ENCODE data around the gene HMGXB3. TPM values are rescaled to one million over a fixed set of nuclear protein-coding genes. Genes with fewer than 3 reads are reported as not detected.

The HMGXB3 gene
- total RNA-seq, 1 donor from 2014 or later, result 64.0 TPM

DNA sequence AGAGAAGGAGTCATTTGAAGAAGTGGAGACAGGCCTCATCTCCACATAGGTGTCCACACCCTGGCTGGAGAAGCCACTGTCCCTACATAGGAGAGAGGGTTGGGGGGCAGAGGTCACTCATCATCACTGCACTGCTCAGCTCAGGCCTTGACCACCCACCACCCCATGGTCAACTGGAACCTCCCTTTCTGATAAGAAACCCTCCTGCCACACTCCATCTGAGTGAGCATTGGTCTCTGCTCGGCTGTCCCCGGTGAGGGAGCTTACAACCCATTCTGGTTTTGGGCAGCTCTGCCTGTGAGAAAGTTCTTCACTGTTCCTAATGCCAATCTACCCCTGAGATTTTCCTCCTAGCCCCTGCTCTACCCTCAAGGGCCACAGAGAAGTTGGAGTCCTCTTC, 57.0 kb downstream of the HMGXB3 start:
- no peak for DNase-seq (ENCODE audit: low read depth)
- TF ChIP-seq, protein P1, sequence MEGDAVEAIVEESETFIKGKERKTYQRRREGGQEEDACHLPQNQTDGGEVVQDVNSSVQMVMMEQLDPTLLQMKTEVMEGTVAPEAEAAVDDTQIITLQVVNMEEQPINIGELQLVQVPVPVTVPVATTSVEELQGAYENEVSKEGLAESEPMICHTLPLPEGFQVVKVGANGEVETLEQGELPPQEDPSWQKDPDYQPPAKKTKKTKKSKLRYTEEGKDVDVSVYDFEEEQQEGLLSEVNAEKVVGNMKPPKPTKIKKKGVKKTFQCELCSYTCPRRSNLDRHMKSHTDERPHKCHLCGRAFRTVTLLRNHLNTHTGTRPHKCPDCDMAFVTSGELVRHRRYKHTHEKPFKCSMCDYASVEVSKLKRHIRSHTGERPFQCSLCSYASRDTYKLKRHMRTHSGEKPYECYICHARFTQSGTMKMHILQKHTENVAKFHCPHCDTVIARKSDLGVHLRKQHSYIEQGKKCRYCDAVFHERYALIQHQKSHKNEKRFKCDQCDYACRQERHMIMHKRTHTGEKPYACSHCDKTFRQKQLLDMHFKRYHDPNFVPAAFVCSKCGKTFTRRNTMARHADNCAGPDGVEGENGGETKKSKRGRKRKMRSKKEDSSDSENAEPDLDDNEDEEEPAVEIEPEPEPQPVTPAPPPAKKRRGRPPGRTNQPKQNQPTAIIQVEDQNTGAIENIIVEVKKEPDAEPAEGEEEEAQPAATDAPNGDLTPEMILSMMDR (IDR thresholded peaks at IDR 0.05; ENCODE audit: insufficient read depth, low read length, poor library complexity, severe bottlenecking), result no peak
- Histone ChIP-seq H3K36me3 (ENCODE audit: control insufficient read depth, insufficient read depth, low read length) (peaks cover 1% of the 10 kb centered on the region), H3K4me3 (ENCODE audit: low read depth, low read length) (no peak overlapping the region), H3K27me3 (ENCODE audit: control insufficient read depth, insufficient read depth, low read length) (no peaks in the 10 kb centered on the region)

DNA sequence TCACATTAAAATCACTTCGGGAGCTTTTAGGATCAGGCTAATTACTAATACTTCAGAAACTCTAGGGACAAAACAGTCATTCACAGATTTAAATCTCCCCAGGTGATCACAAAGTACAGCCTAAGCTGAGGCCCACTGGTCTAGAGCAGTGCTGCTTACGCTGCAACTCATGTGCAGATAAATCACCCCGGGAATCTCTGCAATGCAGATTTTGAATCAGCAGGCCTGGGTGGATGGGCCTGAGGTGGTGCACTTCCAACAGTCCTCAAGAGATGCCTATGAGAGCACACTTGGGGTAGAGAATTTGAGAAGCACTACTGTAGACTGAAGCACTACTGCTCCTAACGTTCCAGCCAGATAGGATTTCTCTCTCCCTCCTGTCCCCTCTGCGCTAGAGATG, 57.5 kb downstream of the HMGXB3 start:
- peaks cover 1% of the 10 kb centered on the region for H3K36me3 ChIP-seq (ENCODE audit: control insufficient read depth, insufficient read depth, low read length)

DNA sequence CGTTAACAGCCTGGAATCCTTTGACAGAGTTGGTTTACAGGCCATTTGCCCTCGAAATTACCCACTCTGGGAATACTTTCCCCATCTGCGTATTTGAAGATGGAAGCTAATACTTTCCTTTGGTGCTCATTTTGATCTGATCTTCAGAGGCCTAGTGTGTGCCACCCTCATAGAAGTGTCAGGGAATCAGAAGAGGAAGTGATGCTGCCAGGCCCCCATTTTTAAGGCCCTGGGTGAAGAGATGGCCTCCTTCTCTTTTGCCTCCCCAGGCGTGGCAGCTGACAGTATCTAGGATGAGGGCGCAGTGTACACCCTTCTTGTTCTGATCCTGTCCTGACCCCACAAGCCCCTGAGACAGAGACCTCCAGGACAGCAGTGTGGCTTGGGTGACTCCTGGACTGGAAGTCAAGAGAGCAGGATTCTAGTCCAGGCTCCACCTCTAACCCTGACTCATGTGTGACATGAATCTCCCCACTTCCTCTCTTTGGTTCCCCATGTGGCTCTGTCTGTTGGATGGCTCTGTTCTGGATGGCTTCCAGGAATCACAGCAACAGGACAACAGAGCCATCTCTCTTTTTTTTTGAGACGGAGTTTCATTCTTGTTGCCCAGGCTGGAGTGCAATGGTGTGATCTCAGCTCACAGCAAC, 58.1 kb downstream of the HMGXB3 start:
- peak; percentile 26 for DNase-seq (ENCODE audit: low read depth)
- H3K36me3 ChIP-seq (ENCODE audit: control insufficient read depth, insufficient read depth, low read length), result peaks cover 1% of the 10 kb centered on the region
- H3K4me3 ChIP-seq (ENCODE audit: low read depth, low read length), result no peak overlapping the region
- TF ChIP-seq, protein P1 (IDR thresholded peaks at IDR 0.05; ENCODE audit: insufficient read depth, low read length, poor library complexity, severe bottlenecking), result no peak
- no peaks in the 10 kb centered on the region for H3K27me3 ChIP-seq (ENCODE audit: control insufficient read depth, insufficient read depth, low read length)

More for the DNA sequence above, 57.5 kb downstream of the HMGXB3 start:
- no peaks in the 10 kb centered on the region for H3K27me3 ChIP-seq (ENCODE audit: control insufficient read depth, insufficient read depth, low read length)
- DNase-seq (ENCODE audit: low read depth), result no peak
- TF ChIP-seq, protein P1 (IDR thresholded peaks at IDR 0.05; ENCODE audit: insufficient read depth, low read length, poor library complexity, severe bottlenecking), result no peak
- H3K4me3 ChIP-seq (ENCODE audit: low read depth, low read length), result no peak overlapping the region

DNA sequence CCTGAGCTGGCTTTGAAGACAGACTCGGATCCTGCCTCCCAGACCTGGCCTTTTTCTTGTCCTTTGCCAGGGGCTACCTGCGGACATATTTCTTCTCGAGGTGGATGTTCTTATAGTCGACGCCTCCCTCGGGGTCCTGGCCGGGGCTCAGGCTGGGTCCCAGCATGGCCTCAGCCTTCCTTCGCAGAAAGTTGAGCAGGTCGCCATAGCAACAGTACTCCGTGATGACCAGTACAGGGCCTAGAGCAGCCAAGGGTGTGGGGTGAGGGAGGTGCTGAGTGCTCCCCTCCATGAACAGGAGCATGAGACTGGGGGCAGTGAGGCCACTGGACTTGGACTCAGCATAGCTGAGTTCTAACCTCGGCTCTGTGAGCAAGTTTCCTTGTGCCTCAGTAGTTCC, 59.1 kb downstream of the HMGXB3 start:
- peaks cover 1% of the 10 kb centered on the region for H3K36me3 ChIP-seq (ENCODE audit: control insufficient read depth, insufficient read depth, low read length)
- DNase-seq (ENCODE audit: low read depth), result no peak
- TF ChIP-seq, protein P1 (IDR thresholded peaks at IDR 0.05; ENCODE audit: insufficient read depth, low read length, poor library complexity, severe bottlenecking), result no peak
- H3K27me3 ChIP-seq (ENCODE audit: control insufficient read depth, insufficient read depth, low read length), result no peaks in the 10 kb centered on the region
- H3K4me3 ChIP-seq (ENCODE audit: low read depth, low read length), result no peak overlapping the region

DNA sequence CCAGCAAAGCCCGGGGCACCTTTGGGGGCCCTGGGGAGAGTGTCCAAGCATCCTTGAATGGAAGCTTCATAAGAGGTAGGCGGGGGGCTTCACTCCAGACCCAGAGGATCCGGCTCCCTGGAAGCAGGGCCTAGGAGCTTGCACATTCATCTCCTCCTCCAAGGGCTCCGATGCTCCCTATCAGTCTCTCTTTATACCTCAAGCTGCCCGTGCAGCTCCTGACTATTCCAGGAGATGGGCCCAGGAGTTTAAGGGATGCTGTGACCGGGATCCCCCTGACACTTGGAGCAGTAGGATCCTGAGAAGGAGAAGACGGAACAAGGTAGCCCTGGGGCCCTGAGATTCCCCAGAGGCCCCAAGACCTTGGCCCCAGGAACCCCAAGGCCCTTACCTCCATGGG, 59.9 kb downstream of the HMGXB3 start:
- TF ChIP-seq, protein P1 (IDR thresholded peaks at IDR 0.05; ENCODE audit: insufficient read depth, low read length, poor library complexity, severe bottlenecking), result no peak

DNA sequence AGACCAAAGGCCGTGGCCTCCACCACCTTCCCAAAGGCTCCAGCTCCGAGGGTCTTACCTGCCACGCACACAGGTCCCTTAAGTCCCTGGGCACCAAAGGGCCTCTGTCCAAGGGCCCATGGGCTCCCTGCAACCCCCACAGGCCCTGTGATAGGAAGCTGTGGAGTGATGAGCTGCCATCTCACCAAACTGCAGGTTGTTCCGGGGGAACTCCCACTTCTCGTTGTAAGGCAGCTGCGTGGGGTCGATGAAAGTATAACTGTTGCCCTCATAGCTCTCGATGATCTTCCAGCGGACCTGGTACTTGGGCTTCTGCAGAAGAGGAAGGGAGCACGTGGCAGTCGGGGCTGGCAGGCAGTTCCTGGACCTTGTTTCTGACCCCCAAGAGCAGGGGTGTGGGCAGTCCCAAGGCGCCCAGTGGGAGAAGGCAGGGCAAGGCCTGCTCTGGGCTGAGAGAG, 61.0 kb downstream of the HMGXB3 start:
- no peak for DNase-seq (ENCODE audit: low read depth)
- TF ChIP-seq, protein P1 (IDR thresholded peaks at IDR 0.05; ENCODE audit: insufficient read depth, low read length, poor library complexity, severe bottlenecking), result no peak
- Histone ChIP-seq H3K27me3 (ENCODE audit: control insufficient read depth, insufficient read depth, low read length) (no peaks in the 10 kb centered on the region), H3K4me3 (ENCODE audit: low read depth, low read length) (no peak overlapping the region), H3K36me3 (ENCODE audit: control insufficient read depth, insufficient read depth, low read length) (no peaks in the 10 kb centered on the region)

More for the DNA sequence above, 59.9 kb downstream of the HMGXB3 start:
- no peak for DNase-seq (ENCODE audit: low read depth)
- Histone ChIP-seq H3K4me3 (ENCODE audit: low read depth, low read length) (no peak overlapping the region), H3K36me3 (ENCODE audit: control insufficient read depth, insufficient read depth, low read length) (peaks cover 1% of the 10 kb centered on the region), H3K27me3 (ENCODE audit: control insufficient read depth, insufficient read depth, low read length) (no peaks in the 10 kb centered on the region)
